GM12872 (cell line): ENCODE measurements around the gene VTI1B.

Experiments used
- CTCF ChIP-seq: IDR thresholded peaks from 3 replicates; pipeline ENCODE4 v1.5.1; 2011; ENCODE audit warnings: low read depth, mild to moderate bottlenecking, low read length, moderate library complexity; ENCODE audit not compliant: insufficient read depth

The VTI1B gene

GRCh38 chr14:67641902-67642749 lies 32.3 kb downstream of the VTI1B start:
- no peak for TF ChIP-seq CTCF

- no peak for TF ChIP-seq CTCF
These were observed 33.0 kb downstream of the VTI1B start for GRCh38 chr14:67641480-67641879.

- TF ChIP-seq CTCF: no peak
These were observed 35.8 kb downstream of the VTI1B start for GRCh38 chr14:67638642-67639041.

GRCh38 chr14:67636361-67636919 lies 38.0 kb downstream of the VTI1B start:
- no peak for TF ChIP-seq CTCF

- no peak for TF ChIP-seq CTCF
These were observed 40.8 kb downstream of the VTI1B start for GRCh38 chr14:67633451-67634147.

GRCh38 chr14:67630938-67631337 lies 43.5 kb downstream of the VTI1B start:
- no peak for TF ChIP-seq CTCF

GRCh38 chr14:67630186-67630585 lies 44.2 kb downstream of the VTI1B start:
- no peak for TF ChIP-seq CTCF
